Brain pericyte (primary cell): ENCODE results near the gene TRAP1.
"Not testable (repeated sequence)": the region's sequence is repeated elsewhere in the genome, so short reads cannot be mapped to it uniquely, and the experiment has no call there.

Experiments
- DNase-seq: peaks from one replicate; pipeline ENCODE4 v3.0.0-alpha.2; 2012; ENCODE audit warnings: low read depth, low spot score

The TRAP1 gene

GRCh38 chr16:3673676-3674377 lies 43.5 kb downstream of the TRAP1 start:
- DNase-seq = no peak

GRCh38 chr16:3673201-3673600 lies 44.1 kb downstream of the TRAP1 start:
- no peak for DNase-seq

- DNase-seq = no peak
Observed at GRCh38 chr16:3672571-3673041, 44.7 kb downstream of the TRAP1 start.

GRCh38 chr16:3671424-3671823 lies 45.9 kb downstream of the TRAP1 start:
- no peak for DNase-seq

GRCh38 chr16:3670711-3671110 lies 46.6 kb downstream of the TRAP1 start:
- no peak for DNase-seq

- DNase-seq = no peak
Observed at GRCh38 chr16:3669082-3669481, 48.2 kb downstream of the TRAP1 start.

GRCh38 chr16:3668626-3669025 lies 48.7 kb downstream of the TRAP1 start:
- DNase-seq = no peak

GRCh38 chr16:3665508-3665907 lies 51.8 kb downstream of the TRAP1 start:
- no peak for DNase-seq

- no peak for DNase-seq
Observed at GRCh38 chr16:3664187-3664896, 53.0 kb downstream of the TRAP1 start.

- no peak for DNase-seq
Observed at GRCh38 chr16:3662601-3663000, 54.7 kb downstream of the TRAP1 start.

GRCh38 chr16:3661922-3662321 lies 55.4 kb downstream of the TRAP1 start:
- no peak for DNase-seq

GRCh38 chr16:3661311-3661710 lies 56.0 kb downstream of the TRAP1 start:
- DNase-seq = no peak

GRCh38 chr16:3659251-3659650 lies 58.1 kb downstream of the TRAP1 start:
- DNase-seq = no peak

- no peak for DNase-seq
Observed at GRCh38 chr16:3656491-3657468, 60.5 kb downstream of the TRAP1 start.

GRCh38 chr16:3656160-3656490 lies 61.2 kb downstream of the TRAP1 start:
- not testable (repeated sequence) for DNase-seq

GRCh38 chr16:3655396-3656159 lies 61.7 kb downstream of the TRAP1 start:
- DNase-seq = no peak

GRCh38 chr16:3655030-3655395 lies 62.3 kb downstream of the TRAP1 start:
- DNase-seq = no peak

- DNase-seq = no peak
Observed at GRCh38 chr16:3654249-3654991, 62.9 kb downstream of the TRAP1 start, which contains the start of gene DNASE1. Gene DNASE1, plus strand, starts transcription at chr16:3654691. Its CDS starts 683 bp downstream, at chr16:3655374.

- no peak for DNase-seq
Observed at GRCh38 chr16:3652373-3653195, 64.7 kb downstream of the TRAP1 start.
